Iris pigment epithelial cell (primary cell): ENCODE results near the gene POLN.
A peak's percentile ranks its signal among the peaks of the same experiment; 100 is the strongest.

Experiments used
- DNase-seq: peaks from one replicate; pipeline ENCODE4 v3.0.0-alpha.2; 2011; ENCODE audit warnings: low read depth

Gene POLN

DNA sequence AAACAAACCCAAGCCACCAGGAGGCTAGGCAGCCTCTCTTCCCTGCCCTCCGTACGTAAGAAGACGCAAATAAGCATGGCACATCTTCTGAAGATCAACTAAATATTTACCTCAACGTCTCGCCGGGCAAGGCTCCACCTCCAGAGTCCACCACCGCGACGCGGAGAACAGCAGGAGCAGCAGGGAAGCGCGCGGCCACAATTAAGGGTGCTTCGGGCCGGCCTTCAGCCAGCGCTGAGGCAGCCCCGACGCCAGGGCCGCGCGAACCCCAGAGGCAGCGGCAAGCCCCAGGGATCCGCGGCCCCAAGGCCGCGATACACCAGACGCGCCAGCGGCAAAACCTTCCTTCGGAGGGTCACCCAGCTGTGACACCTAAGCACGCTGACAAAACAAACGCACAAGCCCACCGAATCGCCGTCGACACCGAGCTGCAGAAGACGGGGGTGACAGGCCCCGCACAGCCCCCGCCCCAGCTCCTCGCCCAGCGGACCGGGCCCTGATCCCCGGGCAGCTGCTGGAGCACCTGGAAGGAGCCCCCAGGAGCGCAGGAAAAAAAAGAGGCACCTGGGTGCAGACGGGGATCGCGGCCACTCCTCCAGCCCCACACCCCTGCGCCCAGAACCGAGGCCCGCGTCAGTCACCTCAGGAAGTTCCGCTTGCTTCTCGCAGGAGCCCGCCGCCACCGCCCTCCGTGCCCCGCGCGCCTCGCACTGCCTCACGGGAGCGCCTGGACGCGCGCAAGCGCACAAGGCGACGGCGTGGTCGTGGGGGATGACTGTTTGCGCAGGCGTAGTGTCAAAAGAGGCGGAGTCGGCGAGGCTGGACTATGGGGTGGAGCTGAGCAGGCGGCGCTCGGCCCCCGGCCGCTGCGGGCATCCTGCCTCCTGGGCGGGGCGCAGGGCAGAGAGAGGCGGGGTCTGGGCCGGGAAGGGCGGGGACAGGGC, at the start of gene POLN, which contains the start of gene HAUS3:
Gene POLN, minus strand, starts transcription at position 712 of the 944 bp plus-strand sequence. CDS start 12,890 bp downstream, outside the sequence.
Gene HAUS3, minus strand, starts transcription at position 712 of the 944 bp plus-strand sequence. CDS start 1,175 bp downstream, outside the sequence.
- peak; percentile 96 for DNase-seq

DNA sequence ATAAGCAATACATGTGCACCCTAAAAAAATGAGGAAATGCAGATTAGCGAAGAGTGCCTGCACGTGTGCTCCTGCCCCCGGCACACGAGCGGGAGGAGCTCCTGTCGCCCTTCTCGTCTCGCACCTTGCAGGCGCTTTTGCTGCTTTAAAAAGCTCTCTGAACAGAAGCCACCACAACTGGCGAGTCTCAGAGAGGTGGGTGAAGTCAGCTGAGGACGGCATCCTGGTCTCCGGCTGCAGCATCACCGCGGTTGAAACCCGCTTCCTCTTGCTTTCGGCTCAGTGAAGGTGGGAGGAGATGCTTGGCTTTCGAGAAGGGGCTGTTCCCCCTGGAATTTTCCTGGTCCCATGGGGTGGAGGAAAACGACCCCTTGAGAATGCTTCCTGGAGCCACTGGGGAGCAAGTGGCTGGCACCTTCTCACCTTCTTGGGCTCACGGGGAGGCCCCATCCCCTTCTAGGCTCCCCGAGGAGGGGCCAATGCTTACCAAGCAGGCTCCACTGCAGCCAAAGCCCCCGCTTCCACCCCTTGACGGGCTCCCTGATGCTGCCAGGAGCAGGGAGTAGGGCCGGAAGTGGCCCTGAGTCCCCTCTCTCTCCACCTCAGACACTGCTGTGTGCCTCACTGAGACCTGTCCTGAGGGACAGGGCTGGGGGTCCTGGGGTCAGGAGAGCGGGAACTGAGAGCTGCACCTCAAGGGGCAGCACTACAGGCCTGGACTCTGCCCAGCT, 49.2 kb upstream of the POLN start:
- no peak for DNase-seq

- no peak for DNase-seq
These were observed 48.6 kb upstream of the POLN start for GRCh38 chr4:2290488-2290887.

GRCh38 chr4:2289955-2290333, 48.0 kb upstream of the POLN start:
- DNase-seq = no peak

DNA sequence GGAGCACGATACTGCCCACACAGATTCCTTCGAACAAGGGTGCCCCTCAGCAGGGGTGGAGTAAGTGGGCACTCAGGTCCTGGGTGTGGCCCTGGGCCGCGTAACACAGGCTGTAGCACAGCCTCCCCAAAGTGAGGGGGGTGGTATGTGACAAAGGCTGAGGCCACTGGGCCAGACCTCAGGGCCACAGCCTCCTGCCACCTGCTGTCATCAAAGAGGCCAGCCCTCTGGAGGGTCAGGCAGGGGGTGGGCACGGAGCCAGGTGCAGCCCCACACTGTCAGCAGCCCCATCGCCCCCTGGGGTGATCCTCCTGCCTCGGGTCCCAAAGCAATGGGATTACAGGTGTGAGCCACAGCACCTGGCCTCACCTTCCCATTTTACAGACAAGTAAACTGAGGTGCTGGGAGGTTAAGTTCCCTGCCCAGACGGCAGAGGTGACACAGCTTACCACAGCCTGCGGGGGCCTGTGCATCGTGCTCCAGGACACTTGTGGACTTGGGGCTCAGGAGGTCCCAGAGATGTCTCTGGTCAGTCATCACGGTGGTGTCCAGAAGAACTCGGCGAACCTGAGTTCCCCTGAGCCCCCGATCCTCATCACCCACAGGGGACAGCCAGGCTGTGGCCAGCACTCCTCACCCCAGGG, 47.5 kb upstream of the POLN start:
- DNase-seq = no peak

DNA sequence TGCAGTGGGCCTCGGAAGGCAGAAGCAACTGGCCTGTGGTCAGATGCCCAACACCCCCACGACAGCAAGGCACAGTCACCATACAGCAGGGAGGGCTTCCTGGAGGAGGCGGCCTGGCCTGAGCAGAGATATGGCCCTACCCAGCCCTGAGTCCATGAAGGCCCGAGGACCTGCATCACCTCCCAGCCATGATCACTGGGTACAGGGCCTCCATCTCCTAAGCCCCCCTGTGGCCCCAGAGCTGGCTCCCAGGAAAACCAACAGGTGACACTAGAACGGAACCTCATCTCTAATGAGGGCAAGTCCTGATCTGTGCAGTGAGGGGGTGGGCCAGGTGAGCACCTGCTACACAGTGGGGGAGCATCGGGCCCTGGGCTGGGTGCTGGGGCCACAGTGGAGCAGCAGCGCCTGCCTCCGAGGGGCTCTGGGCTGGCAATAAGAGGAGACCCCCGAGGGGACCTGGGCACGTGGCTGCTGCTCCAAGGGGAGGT, 46.2 kb upstream of the POLN start:
- no peak for DNase-seq

- no peak for DNase-seq
These were observed 45.6 kb upstream of the POLN start for GRCh38 chr4:2287594-2287915.

- no peak for DNase-seq
These were observed 45.1 kb upstream of the POLN start for GRCh38 chr4:2286904-2287593.

DNA sequence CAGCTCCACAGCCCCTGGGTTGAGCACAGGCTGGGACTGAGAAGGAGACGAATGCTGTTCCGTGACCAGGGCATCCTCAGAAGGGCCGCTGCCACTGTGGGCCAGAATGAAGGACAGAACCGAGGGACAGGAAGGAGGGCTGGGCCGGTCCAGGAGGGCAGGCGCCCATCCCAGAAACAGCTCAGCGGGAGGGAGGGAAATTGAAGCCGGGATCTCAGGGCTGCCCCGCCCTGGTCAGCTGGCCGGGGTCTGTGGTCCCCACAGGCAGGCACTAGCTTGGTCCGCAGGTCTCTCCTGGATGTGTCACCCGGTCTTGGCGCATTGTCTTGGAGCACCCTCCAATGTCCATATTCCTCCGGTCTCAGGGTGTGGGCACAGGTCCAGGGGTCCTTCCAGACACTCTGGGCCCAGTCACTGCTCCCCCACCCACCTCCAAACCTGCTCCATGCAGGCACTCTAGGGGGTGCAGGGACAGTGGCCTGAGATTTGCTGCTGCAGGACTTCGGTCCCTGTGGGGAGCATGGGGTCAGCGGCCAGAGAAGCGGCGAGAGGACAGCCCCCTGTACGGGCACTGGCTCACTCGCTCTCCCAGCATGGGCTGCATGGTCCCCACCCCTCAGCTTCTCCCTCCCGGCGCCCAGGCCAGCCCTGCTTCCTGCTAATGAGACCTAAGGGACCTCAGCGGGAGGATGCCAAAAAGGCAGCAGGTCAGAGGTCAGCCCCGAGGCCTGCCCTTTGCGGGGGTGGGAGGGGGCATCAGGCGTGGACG, 43.9 kb upstream of the POLN start:
- DNase-seq = no peak

DNA sequence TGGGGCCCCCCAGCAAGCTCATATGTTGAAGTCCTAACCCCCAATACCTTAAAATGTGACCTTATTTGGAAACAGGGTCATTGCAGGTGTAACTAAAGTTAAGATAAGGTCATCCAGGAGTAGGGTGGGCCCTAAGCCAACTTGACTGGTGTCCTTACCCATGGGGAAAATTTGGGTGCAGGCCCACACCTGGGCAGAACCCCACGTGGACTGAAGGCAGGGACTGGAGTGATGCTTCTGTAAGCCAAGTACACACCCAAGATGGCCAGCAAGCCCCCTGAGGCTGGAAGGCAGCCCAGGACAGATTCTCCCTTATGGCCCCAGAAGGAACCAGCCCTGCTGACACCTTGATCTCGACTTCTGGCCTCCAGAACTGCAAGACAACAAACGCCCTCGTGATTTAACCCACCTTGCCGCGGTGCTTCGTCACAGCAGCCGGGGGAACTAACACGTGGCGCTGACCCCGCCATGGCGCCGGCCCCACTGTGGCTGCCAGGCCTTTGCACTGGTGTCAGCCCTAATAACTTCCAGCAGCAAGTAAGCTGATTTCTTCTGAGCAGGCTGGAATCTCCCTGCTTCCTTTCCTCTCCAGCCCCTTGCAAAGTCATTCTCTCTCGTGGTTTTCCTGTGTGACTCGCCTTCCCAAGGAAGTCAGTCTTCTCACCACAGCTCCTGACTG, 43.2 kb upstream of the POLN start:
- peak; percentile 42 for DNase-seq

- no peak for DNase-seq
These were observed 42.4 kb upstream of the POLN start for GRCh38 chr4:2284161-2284933.

DNA sequence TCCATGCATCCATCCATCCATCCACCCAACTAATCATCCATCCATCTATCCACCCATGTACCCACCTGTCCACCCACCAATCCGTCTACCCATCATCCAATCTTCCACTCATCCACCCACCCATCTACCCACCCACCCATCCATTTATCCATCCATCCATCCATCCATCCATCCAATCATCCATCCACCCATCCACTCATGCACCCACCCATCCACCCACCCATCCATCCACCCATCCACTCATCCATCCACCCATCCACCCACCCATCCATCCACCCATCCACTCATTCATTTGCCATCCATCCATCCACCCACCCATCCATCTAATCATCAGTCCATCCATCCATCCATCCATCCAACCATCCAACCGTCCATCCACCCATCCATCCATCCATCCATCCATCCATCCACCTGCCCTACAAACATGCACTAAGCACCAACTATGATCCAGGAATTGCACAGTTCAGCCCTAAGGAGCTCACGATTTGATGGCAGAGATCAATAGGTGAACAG, 41.3 kb upstream of the POLN start:
- no peak for DNase-seq

- DNase-seq = no peak
These were observed 39.8 kb upstream of the POLN start for GRCh38 chr4:2281575-2282343.

DNA sequence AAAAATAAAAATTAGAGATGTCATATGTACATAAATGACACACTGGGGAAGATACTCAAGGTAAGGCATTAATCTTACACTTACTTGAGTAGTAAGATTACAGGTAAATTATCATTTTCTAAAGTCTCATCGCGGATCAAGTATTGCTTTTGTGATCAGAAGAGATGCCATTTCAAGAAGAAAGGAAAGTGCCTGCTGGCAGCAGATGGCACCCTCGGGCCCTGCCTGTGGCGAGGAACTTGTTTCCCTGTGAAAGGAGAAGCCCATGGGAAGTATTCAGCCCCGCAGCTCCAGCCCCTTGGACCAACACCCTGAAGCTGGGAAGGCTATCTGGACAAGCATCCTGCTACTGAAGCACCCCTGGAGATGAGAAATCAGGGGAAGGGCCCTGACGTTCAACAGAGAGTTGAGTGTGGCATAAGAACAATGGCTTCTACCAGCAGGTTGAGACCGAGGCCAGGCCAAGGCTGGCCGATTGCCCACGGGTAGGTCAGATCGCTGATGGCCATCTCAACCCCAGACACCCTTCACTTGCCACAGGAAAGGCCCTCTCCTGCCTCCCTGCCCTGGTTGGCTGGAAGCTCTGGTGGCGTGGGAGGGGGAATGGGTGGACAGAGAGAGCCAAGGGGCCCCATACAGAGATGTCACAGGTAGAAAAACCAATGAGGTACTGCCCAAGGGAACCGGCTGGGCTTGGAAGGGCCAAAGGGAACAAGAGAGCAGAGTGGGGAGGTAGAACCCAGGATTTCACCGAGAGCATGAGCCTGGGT, 38.8 kb upstream of the POLN start:
- no peak for DNase-seq

- peak; percentile 40 for DNase-seq
These were observed 36.0 kb upstream of the POLN start for GRCh38 chr4:2277956-2278355.

DNA sequence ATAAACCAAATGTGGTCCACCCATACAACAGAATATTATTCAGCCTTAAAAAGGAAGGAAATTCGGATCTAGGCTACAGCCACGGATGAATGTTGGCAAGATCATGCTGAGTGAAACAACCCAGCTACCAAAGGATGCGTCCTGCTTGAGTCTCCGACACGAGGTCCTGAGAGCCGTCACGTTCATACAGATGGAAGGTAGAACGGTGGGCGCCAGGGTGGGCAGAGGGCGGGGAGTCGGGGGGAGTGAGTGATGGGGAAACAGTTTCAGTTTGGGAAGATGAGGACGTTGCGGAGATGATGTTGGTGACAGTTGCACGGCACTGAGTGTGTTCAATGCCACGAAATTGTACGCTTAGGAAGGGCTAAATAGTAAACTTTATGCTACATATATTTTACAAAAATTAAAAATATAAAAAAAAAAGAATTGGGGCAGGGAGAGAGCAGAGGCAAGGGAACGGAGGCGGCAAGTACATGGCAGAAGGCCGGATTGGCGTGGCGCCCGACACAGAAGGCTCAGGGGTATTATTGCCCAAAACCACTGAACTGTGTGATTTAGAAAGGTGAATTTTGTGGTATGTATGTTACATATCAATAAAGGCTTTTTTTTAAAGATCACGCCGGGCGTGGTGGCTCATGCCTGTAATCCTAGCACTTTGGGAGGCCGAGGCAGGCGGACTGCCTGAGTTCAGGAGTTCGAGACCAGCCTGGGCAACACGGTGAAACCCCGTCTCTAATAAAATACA, 34.8 kb upstream of the POLN start:
- no peak for DNase-seq

GRCh38 chr4:2275546-2276251, 33.8 kb upstream of the POLN start:
- no peak for DNase-seq
